ENCODE measurements around the gene SLC4A1. TPM values are rescaled to one million over a fixed set of nuclear protein-coding genes. Genes with fewer than 3 reads are reported as not detected.

SLC4A1 gene
- total and polyA plus RNA-seq, 11 donors = 0.03 to 3.3 (median 0.50) TPM; not detected in 2

DNA sequence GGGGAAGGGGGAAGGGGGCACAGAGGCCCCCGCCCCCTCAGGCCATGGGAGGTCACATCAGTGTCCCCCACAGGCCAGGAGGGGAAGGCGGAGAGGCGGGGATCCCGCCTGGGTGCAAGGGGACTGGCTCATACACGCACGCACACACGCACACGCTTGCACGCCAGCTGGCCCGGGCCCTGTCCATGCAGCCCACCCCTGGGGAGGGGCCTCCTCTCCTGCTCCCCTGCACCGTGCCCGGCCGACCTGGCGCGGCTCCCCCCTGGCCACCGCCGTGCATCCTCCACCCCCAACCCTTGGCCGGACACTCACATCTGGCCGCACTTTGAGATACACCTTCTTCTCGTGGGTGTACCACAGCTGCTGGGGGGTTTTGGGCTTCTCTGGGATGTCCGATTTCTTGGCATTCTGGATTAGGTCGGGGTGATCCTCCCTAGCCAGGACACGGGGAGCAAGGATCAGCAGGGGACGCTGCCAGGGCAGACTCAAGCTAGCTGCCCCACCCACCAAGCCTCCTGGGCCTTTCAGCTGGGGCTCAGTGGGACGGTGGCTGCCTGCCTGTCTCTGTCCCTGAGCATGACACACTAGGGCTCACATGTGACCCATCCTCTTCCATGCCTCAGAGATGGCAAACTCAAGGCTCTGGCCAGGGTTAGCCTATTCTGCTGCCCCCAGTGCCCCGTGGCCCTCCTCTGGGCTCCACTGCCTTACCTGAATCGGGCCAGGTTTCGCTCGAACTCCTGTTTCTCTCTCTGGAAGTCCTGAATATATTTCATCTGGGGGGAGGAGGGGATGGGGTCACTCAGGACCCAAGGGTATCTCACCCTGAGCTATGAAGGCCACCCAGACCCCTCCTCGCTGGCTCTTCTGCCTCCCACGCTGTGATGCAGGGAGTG lies 55.2 kb downstream of the SLC4A1 start:
- Histone ChIP-seq H3K27ac (no peak overlapping the region), H3K4me3 (no peak overlapping the region), H3K9me3 (no peaks in the 10 kb centered on the region), H3K4me1 (peaks cover 3 to 44% (median 31%) of the 10 kb centered on the region in 12 donors), H3K27me3 (no peaks in the 10 kb centered on the region), H3K36me3 (peaks cover 5 to 91% (median 79%) of the 10 kb centered on the region in 9 donors)
- TF ChIP-seq POLR2A (IDR thresholded peaks at IDR 0.05) = no peak
- no peak for ATAC-seq
- intact Hi-C loops (cut with DNase I) = loop anchor here in 4 of 10 donors (2.0 to 10.0 kb wide), 4 partner anchors 115 to 292 kb away; partner anchors contain the start of genes GRN (in 2 of the 4) and GPATCH8 (in 1 of the 4)
- WGBS, 4 donors = 75 to 81% (median 77%) methylated on average over 22 to 31 of the region's 31 CpGs
- DNase-seq = no peak

- Histone ChIP-seq H3K4me3 (no peak overlapping the region), H3K27ac (peak overlapping the region in 1 of 12 donors; percentile 60), H3K9me3 (no peaks in the 10 kb centered on the region), H3K36me3 (peaks cover 5 to 95% (median 84%) of the 10 kb centered on the region in 9 donors), H3K27me3 (no peaks in the 10 kb centered on the region), H3K4me1 (peaks cover 3 to 32% (median 19%) of the 10 kb centered on the region in 12 donors)
- TF ChIP-seq, protein P1, sequence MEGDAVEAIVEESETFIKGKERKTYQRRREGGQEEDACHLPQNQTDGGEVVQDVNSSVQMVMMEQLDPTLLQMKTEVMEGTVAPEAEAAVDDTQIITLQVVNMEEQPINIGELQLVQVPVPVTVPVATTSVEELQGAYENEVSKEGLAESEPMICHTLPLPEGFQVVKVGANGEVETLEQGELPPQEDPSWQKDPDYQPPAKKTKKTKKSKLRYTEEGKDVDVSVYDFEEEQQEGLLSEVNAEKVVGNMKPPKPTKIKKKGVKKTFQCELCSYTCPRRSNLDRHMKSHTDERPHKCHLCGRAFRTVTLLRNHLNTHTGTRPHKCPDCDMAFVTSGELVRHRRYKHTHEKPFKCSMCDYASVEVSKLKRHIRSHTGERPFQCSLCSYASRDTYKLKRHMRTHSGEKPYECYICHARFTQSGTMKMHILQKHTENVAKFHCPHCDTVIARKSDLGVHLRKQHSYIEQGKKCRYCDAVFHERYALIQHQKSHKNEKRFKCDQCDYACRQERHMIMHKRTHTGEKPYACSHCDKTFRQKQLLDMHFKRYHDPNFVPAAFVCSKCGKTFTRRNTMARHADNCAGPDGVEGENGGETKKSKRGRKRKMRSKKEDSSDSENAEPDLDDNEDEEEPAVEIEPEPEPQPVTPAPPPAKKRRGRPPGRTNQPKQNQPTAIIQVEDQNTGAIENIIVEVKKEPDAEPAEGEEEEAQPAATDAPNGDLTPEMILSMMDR (IDR thresholded peaks at IDR 0.05) = no peak
- no peak for TF ChIP-seq POLR2A (IDR thresholded peaks at IDR 0.05)
- no peak for DNase-seq
- 90 to 93% (median 91%) methylated on average over 27 to 30 of the region's 30 CpGs for WGBS, 4 donors
- peak in 1 of 4 donors; percentile 2 for ATAC-seq
- intact Hi-C loops (cut with DNase I) = loop anchor here in 8 of 10 donors (2.0 to 10.0 kb wide), 5 partner anchors 115 to 293 kb away; partner anchors contain the start of genes GRN (in 2 of the 8) and GPATCH8 (in 1 of the 8)
Observed at GRCh38 chr17:44211281-44212265, 56.4 kb downstream of the SLC4A1 start.

GRCh38 chr17:44210342-44211192 lies 57.4 kb downstream of the SLC4A1 start:
- DNase-seq (peak; percentile 88 to 95 (median 90)), ATAC-seq (peak; percentile 85 to 94 (median 92))
- H3K27ac ChIP-seq = peak overlapping the region in 10 of 12 donors; percentile 30 to 73 (median 51)
- H3K4me1 ChIP-seq = peaks cover 3 to 22% (median 12%) of the 10 kb centered on the region in 12 donors
- peak overlapping the region in 4 of 12 donors; percentile 5 to 33 (median 13) for H3K4me3 ChIP-seq
- H3K9me3 ChIP-seq = no peaks in the 10 kb centered on the region
- intact Hi-C loops (cut with DNase I) = loop anchor here in 7 of 10 donors (1.0 to 10.0 kb wide), 6 partner anchors 116 to 294 kb away; partner anchors contain the start of genes GRN (in 2 of the 7) and GPATCH8 (in 1 of the 7)
- TF ChIP-seq POLR2A (IDR thresholded peaks at IDR 0.05) = peak in 1 of 2 donors; percentile 40
- TF ChIP-seq, protein P1 (IDR thresholded peaks at IDR 0.05) = peak; percentile 97 to 100 (median 99)
- no peaks in the 10 kb centered on the region for H3K27me3 ChIP-seq
- H3K36me3 ChIP-seq = peaks cover 0 to 90% (median 76%) of the 10 kb centered on the region in 9 donors
- WGBS, 4 donors = 9 to 57% (median 30%) methylated on average over 17 to 64 of the region's 64 CpGs

Measured in heart left ventricle (tissue), 16 donors.